Neural cell (in vitro differentiated cells): ENCODE data around the gene C1orf122. TPM values are rescaled to one million over a fixed set of nuclear protein-coding genes. Genes with fewer than 3 reads are reported as not detected.

ENCODE experiments used
- H2AFZ ChIP-seq: fragments of 200-600, 300-800 bp; sonication (generic), shearing (Covaris generic); 2 replicates; pipeline ENCODE4 v1.6.0; 2014; ENCODE audit warnings: low read depth, mild to moderate bottlenecking, antibody characterized with exemption, low read length, moderate library complexity
- H3F3A ChIP-seq: fragments of 200-600 bp; shearing (Covaris generic); 2 replicates; pipeline ENCODE4 v1.6.1; 2016; ENCODE audit warnings: mild to moderate bottlenecking, moderate library complexity, mixed read lengths, antibody characterized with exemption, low read length; ENCODE audit not compliant: insufficient read depth, poor library complexity, severe bottlenecking
- H3K27ac ChIP-seq: fragments of 200-600, 300-800 bp; sonication (generic), shearing (Covaris generic); 2 replicates; pipeline ENCODE4 v1.5.1; 2014; ENCODE audit warnings: mild to moderate bottlenecking, low read length, moderate library complexity
- H3K27me3 ChIP-seq: fragments of 300-800, 200-600 bp; sonication (generic), shearing (Covaris generic); 2 replicates; pipeline ENCODE4 v1.6.0; 2014; ENCODE audit warnings: mild to moderate bottlenecking, low read depth, low read length, moderate library complexity; ENCODE audit not compliant: insufficient read depth
- H3K36me3 ChIP-seq: fragments of 300-800, 200-600 bp; sonication (generic), shearing (Covaris generic); 2 replicates; pipeline ENCODE4 v1.5.1; 2014; ENCODE audit warnings: mild to moderate bottlenecking, antibody characterized with exemption, low read length, moderate library complexity; ENCODE audit not compliant: insufficient read depth
- H3K4me2 ChIP-seq: fragments of 300-800, 200-600 bp; sonication (generic), shearing (Covaris generic); 2 replicates; pipeline ENCODE4 v1.6.0; 2014; ENCODE audit warnings: mild to moderate bottlenecking, low read length
- H3K4me3 ChIP-seq: fragments of 300-800, 200-600 bp; sonication (generic), shearing (Covaris generic); 2 replicates; pipeline ENCODE4 v1.5.1; 2014; ENCODE audit warnings: mild to moderate bottlenecking, low read length, moderate library complexity
- H3K79me2 ChIP-seq: fragments of 200-600 bp; shearing (Covaris generic); replicated peaks from 2 replicates; pipeline ENCODE4 v1.6.0; 2014; ENCODE audit warnings: mild to moderate bottlenecking, low read length, moderate library complexity; ENCODE audit not compliant: insufficient read depth
- H3K9ac ChIP-seq: fragments of 300-800, 200-600 bp; sonication (generic), shearing (Covaris generic); 2 replicates; pipeline ENCODE4 v1.6.1; 2016; ENCODE audit warnings: mild to moderate bottlenecking, low read length, mixed read lengths
- H3K9me2 ChIP-seq: fragments of 200-600 bp; shearing (Covaris generic); 2 replicates; pipeline ENCODE4 v1.6.1; 2016; ENCODE audit warnings: mild to moderate bottlenecking, low read length, mixed read lengths; ENCODE audit not compliant: insufficient read depth
- H3K9me3 ChIP-seq: fragments of 200-600, 300-800 bp; sonication (generic), shearing (Covaris generic); 2 replicates; pipeline ENCODE4 v1.6.1; 2016; ENCODE audit warnings: mild to moderate bottlenecking, mixed run types, low read length, moderate library complexity, mixed read lengths
- H4K20me1 ChIP-seq: fragments of 200-600 bp; shearing (Covaris generic); 2 replicates; pipeline ENCODE4 v1.6.1; 2016; ENCODE audit warnings: mild to moderate bottlenecking, mixed run types; ENCODE audit not compliant: insufficient read depth
- EP300 ChIP-seq: fragments of 450-650 bp; conservative IDR thresholded peaks from 2 replicates; pipeline ENCODE4 v1.6.1; 2014; ENCODE audit warnings: antibody characterized with exemption, mild to moderate bottlenecking, moderate library complexity; ENCODE audit not compliant: poor library complexity, severe bottlenecking
- EZH2 ChIP-seq: fragments of 200-600, 300-800 bp; shearing (Covaris generic), sonication (generic); IDR thresholded peaks from 2 replicates; pipeline ENCODE4 v1.6.1; 2014; ENCODE audit warnings: antibody characterized with exemption, low read length, borderline replicate concordance, mild to moderate bottlenecking; ENCODE audit not compliant: insufficient read depth, poor library complexity, severe bottlenecking
- MXI1 ChIP-seq: fragments of 450-650 bp; conservative IDR thresholded peaks from 2 replicates; pipeline ENCODE4 v1.6.1; 2014; ENCODE audit warnings: antibody characterized with exemption, mild to moderate bottlenecking; ENCODE audit not compliant: poor library complexity, severe bottlenecking
- POLR2AphosphoS5 ChIP-seq: IDR thresholded peaks from 2 replicates; pipeline ENCODE4 v1.6.1; 2012
- RAD21 ChIP-seq: fragments of 450-650 bp; conservative IDR thresholded peaks from 2 replicates; pipeline ENCODE4 v1.6.1; 2014; ENCODE audit warnings: antibody characterized with exemption, mild to moderate bottlenecking, moderate library complexity
- SMC3 ChIP-seq: fragments of 450-650 bp; conservative IDR thresholded peaks from 2 replicates; pipeline ENCODE4 v1.6.1; 2014; ENCODE audit warnings: antibody characterized with exemption, mild to moderate bottlenecking, moderate library complexity; ENCODE audit not compliant: poor library complexity
- TAF1 ChIP-seq: IDR thresholded peaks from 2 replicates; pipeline ENCODE4 v1.6.1; 2012; ENCODE audit warnings: low read depth
- polyA plus RNA-seq: library from polyadenylated mRNA; depleted of rRNA; stranded (reverse); fragments of >200 nt; gene quantifications from 2 replicates; pipeline ENCODE4 v1.2.3, GENCODE V29; 2014
- TF ChIP-seq, protein P1 (sequence below): IDR thresholded peaks from 2 replicates; pipeline ENCODE4 v1.6.1; 2012; ENCODE audit warnings: borderline replicate concordance
- TF ChIP-seq, protein P2 (sequence below): fragments of 450-650 bp; IDR thresholded peaks from 2 replicates; pipeline ENCODE4 v1.5.1; 2014; ENCODE audit warnings: antibody characterized with exemption, mild to moderate bottlenecking, moderate library complexity; ENCODE audit not compliant: poor library complexity, severe bottlenecking

C1orf122 gene
- polyA plus RNA-seq, 1 donor from 2014 or later: 143 TPM

DNA sequence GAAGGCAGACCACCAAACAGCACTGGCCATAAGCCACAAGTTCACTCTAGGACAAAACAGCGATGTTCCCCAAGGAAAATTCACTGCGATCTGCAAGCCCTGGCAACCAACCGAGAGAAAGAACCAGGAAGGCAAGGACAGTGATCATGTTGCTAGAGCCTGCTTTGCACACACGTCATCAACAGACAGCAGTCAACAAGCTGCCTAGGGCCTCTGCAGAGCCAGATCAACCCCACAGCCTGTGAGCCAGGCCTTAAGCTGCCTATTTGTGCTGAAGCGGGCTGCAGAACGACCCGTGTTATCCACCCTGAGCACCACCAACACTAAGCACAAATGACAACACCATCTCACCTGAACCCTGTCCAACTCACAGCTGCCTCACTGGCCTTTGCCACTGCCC is 6.7 kb downstream of the C1orf122 start:
- H2AFZ ChIP-seq: no peak overlapping the region
- TF ChIP-seq TAF1: no peak
- TF ChIP-seq SMC3: no peak
- no peak for TF ChIP-seq EZH2
- no peak for TF ChIP-seq MXI1
- TF ChIP-seq POLR2AphosphoS5: no peak
- TF ChIP-seq, protein P1, sequence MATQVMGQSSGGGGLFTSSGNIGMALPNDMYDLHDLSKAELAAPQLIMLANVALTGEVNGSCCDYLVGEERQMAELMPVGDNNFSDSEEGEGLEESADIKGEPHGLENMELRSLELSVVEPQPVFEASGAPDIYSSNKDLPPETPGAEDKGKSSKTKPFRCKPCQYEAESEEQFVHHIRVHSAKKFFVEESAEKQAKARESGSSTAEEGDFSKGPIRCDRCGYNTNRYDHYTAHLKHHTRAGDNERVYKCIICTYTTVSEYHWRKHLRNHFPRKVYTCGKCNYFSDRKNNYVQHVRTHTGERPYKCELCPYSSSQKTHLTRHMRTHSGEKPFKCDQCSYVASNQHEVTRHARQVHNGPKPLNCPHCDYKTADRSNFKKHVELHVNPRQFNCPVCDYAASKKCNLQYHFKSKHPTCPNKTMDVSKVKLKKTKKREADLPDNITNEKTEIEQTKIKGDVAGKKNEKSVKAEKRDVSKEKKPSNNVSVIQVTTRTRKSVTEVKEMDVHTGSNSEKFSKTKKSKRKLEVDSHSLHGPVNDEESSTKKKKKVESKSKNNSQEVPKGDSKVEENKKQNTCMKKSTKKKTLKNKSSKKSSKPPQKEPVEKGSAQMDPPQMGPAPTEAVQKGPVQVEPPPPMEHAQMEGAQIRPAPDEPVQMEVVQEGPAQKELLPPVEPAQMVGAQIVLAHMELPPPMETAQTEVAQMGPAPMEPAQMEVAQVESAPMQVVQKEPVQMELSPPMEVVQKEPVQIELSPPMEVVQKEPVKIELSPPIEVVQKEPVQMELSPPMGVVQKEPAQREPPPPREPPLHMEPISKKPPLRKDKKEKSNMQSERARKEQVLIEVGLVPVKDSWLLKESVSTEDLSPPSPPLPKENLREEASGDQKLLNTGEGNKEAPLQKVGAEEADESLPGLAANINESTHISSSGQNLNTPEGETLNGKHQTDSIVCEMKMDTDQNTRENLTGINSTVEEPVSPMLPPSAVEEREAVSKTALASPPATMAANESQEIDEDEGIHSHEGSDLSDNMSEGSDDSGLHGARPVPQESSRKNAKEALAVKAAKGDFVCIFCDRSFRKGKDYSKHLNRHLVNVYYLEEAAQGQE: no peak
- TF ChIP-seq RAD21: no peak
- TF ChIP-seq, protein P2, sequence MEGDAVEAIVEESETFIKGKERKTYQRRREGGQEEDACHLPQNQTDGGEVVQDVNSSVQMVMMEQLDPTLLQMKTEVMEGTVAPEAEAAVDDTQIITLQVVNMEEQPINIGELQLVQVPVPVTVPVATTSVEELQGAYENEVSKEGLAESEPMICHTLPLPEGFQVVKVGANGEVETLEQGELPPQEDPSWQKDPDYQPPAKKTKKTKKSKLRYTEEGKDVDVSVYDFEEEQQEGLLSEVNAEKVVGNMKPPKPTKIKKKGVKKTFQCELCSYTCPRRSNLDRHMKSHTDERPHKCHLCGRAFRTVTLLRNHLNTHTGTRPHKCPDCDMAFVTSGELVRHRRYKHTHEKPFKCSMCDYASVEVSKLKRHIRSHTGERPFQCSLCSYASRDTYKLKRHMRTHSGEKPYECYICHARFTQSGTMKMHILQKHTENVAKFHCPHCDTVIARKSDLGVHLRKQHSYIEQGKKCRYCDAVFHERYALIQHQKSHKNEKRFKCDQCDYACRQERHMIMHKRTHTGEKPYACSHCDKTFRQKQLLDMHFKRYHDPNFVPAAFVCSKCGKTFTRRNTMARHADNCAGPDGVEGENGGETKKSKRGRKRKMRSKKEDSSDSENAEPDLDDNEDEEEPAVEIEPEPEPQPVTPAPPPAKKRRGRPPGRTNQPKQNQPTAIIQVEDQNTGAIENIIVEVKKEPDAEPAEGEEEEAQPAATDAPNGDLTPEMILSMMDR: no peak
- no peak for TF ChIP-seq EP300
- no peak overlapping the region for H3K4me3 ChIP-seq
- no peaks in the 10 kb centered on the region for H3K9me2 ChIP-seq
- no peak overlapping the region for H3K27ac ChIP-seq
- H3K27me3 ChIP-seq: no peaks in the 10 kb centered on the region
- peaks cover 6% of the 10 kb centered on the region for H3K79me2 ChIP-seq
- no peaks in the 10 kb centered on the region for H4K20me1 ChIP-seq
- no peak overlapping the region for H3K9ac ChIP-seq
- H3K4me2 ChIP-seq: no peak overlapping the region
- no peaks in the 10 kb centered on the region for H3F3A ChIP-seq
- H3K9me3 ChIP-seq: no peaks in the 10 kb centered on the region
- no peaks in the 10 kb centered on the region for H3K36me3 ChIP-seq

DNA sequence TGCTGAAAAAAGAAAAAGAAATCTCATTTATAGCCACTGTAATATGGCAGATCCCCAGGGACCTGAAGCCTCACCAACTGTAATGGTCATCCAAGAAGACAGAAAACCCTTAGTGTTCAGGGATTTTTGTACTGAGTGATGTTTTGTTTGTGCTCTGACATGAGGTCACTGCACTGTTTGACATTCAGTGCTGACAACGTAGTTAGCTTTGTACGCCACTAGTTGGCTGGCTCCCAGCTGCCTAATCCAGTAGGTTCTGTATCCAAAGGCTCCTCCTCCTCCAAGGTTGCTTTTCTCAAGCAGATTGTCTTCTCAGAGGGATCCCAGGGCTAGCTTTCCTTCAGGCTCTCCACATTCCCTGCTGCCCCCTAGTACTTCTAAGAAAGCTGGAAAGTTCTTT is 9.9 kb downstream of the C1orf122 start:
- Histone ChIP-seq H3K27me3 (no peaks in the 10 kb centered on the region), H3K4me3 (no peak overlapping the region), H3K9me2 (no peaks in the 10 kb centered on the region), H3K79me2 (no peaks in the 10 kb centered on the region), H2AFZ (no peak overlapping the region), H3K4me2 (no peak overlapping the region), H3K9ac (no peak overlapping the region), H3K27ac (no peak overlapping the region), H3F3A (no peaks in the 10 kb centered on the region), H3K9me3 (no peaks in the 10 kb centered on the region), H4K20me1 (no peaks in the 10 kb centered on the region), H3K36me3 (peaks cover 12% of the 10 kb centered on the region)
- no peak for TF ChIP-seq TAF1
- TF ChIP-seq, protein P2: no peak
- no peak for TF ChIP-seq POLR2AphosphoS5
- TF ChIP-seq, protein P1: no peak
- no peak for TF ChIP-seq SMC3
- no peak for TF ChIP-seq MXI1
- TF ChIP-seq EZH2: no peak
- no peak for TF ChIP-seq RAD21
- no peak for TF ChIP-seq EP300
